Left renal cortex interstitium (tissue), 4 donors: ENCODE data around the gene USP35. TPM values are rescaled to one million over a fixed set of nuclear protein-coding genes. Genes with fewer than 3 reads are reported as not detected.
A peak's percentile ranks its signal among the peaks of the same experiment; 100 is the strongest.

ENCODE experiments used
- DNase-seq, 4 donors: peaks; one replicate each; pipeline ENCODE4 v3.0.0-alpha.2; 2013; ENCODE audit warnings: low read depth in 4 of 4, low spot score in 2 of 4, missing footprints in 1 of 4
- polyA plus RNA-seq, 4 donors: library from polyadenylated mRNA; unstranded; fragments of 120-200 nt; gene quantifications; one replicate each; pipeline ENCODE4 v1.2.1, GENCODE V29; 2013; ENCODE audit not compliant: insufficient read length in 4 of 4

The USP35 gene
- 1 to 10 TPM; 4.3 to 8.2 (median 5.8) TPM for polyA plus RNA-seq

GRCh38 chr11:78188286-78189173 is at the start of gene USP35, which contains the start of gene KCTD21:
Gene USP35, plus strand, starts transcription at chr11:78188919. Its CDS starts 7,327 bp downstream, at chr11:78196246.
Gene KCTD21, minus strand, starts transcription at chr11:78188626. Its CDS starts 14,072 bp downstream, at chr11:78174554.
- peak; percentile 77 to 94 (median 90) for DNase-seq

GRCh38 chr11:78139422-78140391 is 49.0 kb upstream of the USP35 start, which contains the start of gene ALG8:
Gene ALG8, minus strand, starts transcription at chr11:78139626. Its CDS starts 38 bp downstream, at chr11:78139588.
- peak; percentile 84 to 94 (median 90) for DNase-seq

- no peak for DNase-seq
These were observed 48.2 kb upstream of the USP35 start for GRCh38 chr11:78140392-78141077.

- DNase-seq: no peak
These were observed 43.2 kb upstream of the USP35 start for GRCh38 chr11:78145511-78146025.

GRCh38 chr11:78147807-78148206 is 40.9 kb upstream of the USP35 start:
- DNase-seq: no peak

- no peak for DNase-seq
These were observed 39.1 kb upstream of the USP35 start for GRCh38 chr11:78149646-78150045.

GRCh38 chr11:78150346-78150745 is 38.4 kb upstream of the USP35 start:
- no peak for DNase-seq

- DNase-seq: no peak
These were observed 38.0 kb upstream of the USP35 start for GRCh38 chr11:78150754-78151153.

GRCh38 chr11:78151804-78152203 is 36.9 kb upstream of the USP35 start:
- no peak for DNase-seq

GRCh38 chr11:78156127-78156844 is 32.4 kb upstream of the USP35 start:
- no peak for DNase-seq

GRCh38 chr11:78158987-78159652 is 29.6 kb upstream of the USP35 start:
- no peak for DNase-seq

- no peak for DNase-seq
These were observed 28.2 kb upstream of the USP35 start for GRCh38 chr11:78160557-78160956.

- no peak for DNase-seq
These were observed 27.4 kb upstream of the USP35 start for GRCh38 chr11:78161346-78161745.

- DNase-seq: no peak
These were observed 26.8 kb upstream of the USP35 start for GRCh38 chr11:78161962-78162371.

GRCh38 chr11:78163828-78164227 is 24.9 kb upstream of the USP35 start:
- no peak for DNase-seq

GRCh38 chr11:78164471-78164870 is 24.2 kb upstream of the USP35 start:
- no peak for DNase-seq

- peak in 1 of 4 donors; percentile 19 for DNase-seq
These were observed 21.8 kb upstream of the USP35 start for GRCh38 chr11:78166855-78167469.
